K562 (cell line): ENCODE data around the gene MRPL55. TPM values are rescaled to one million over a fixed set of nuclear protein-coding genes. Genes with fewer than 3 reads are reported as not detected.
A peak's percentile ranks its signal among the peaks of the same experiment; 100 is the strongest.

Experiments used
- ATAC-seq: fragments of 200-7000 bp; cut with Tn5 transposase; 3 replicates; pipeline ENCODE4 v1.9.1; 2020; ENCODE audit warnings: moderate library complexity
- BruUV-seq: library from RNA; stranded (reverse); fragments of 400-500 nt; replicated peaks from 2 replicates; lab custom pipeline; 2021; lab: Mats Ljungman, UMichigan
- CTCF ChIA-PET: fragments of 300-600 bp; formaldehyde crosslinking; extraction: SDS; loops from one replicate; lab custom pipeline; 2021; ENCODE audit warnings: low intra/inter-chr PET ratio; lab: Yijun Ruan, JAX
- POLR2A ChIA-PET: fragments of 300-600, 350-650 bp; sonication (Branson Sonifier 250); formaldehyde crosslinking; extraction: SDS; loops from one replicate; lab custom pipeline; 2021; ENCODE audit warnings: antibody characterized with exemption, inconsistent platforms; lab: Yijun Ruan, JAX
- DNase-seq, 4 experiments: peaks; one replicate each; pipeline versions ENCODE4 v3.0.0 to v3.0.0-alpha.2; 2011 to 2018; ENCODE audit warnings: low spot score in 3 of 4, mixed read lengths in 3 of 4; ENCODE audit errors: extremely low read depth in 1 of 4
- FAIRE-seq: peaks from 2 replicates; lab custom pipeline; 2011; peaks lifted over from hg19 to GRCh38; lab: Jason Lieb, UNC
- H2AFZ ChIP-seq: 2 replicates; pipeline ENCODE4 v1.6.0; 2011; ENCODE audit warnings: low read depth, low read length, control low read depth, inconsistent platforms
- H3K27ac ChIP-seq: fragments of 200-600 bp; 3 replicates; pipeline ENCODE4 v1.8.0; 2011; ENCODE audit warnings: low read depth, mild to moderate bottlenecking, control low read depth, inconsistent platforms, low read length, moderate library complexity, mixed read lengths; ENCODE audit errors: extremely low read depth
- H3K27me3 ChIP-seq, 2 experiments: fragments of 300-600 bp in 1 of 2; 2 replicates in 1 of 2; 3 replicates in 1 of 2; pipeline versions ENCODE4 v1.6.0 to v1.8.0; 2011; ENCODE audit warnings: inconsistent platforms in 2 of 2, low read length in 2 of 2, mild to moderate bottlenecking in 1 of 2, mixed read lengths in 1 of 2, moderate library complexity in 1 of 2; ENCODE audit not compliant: control insufficient read depth in 2 of 2, insufficient read depth in 2 of 2
- H3K36me3 ChIP-seq: fragments of 300-600 bp; 3 replicates; pipeline ENCODE4 v1.8.0; 2011; ENCODE audit warnings: mild to moderate bottlenecking, low read length, inconsistent platforms; ENCODE audit not compliant: control insufficient read depth, insufficient read depth
- H3K4me1 ChIP-seq, 2 experiments: fragments of 200-600 bp in 1 of 2; replicated peaks in 1 of 2; 2 replicates in 1 of 2; 3 replicates in 1 of 2; pipeline versions ENCODE4 v1.5.1 to v1.8.0; 2011; ENCODE audit warnings: inconsistent platforms in 2 of 2, low read length in 2 of 2, mild to moderate bottlenecking in 1 of 2, mixed read lengths in 1 of 2, moderate library complexity in 1 of 2; ENCODE audit not compliant: control insufficient read depth in 2 of 2, insufficient read depth in 2 of 2
- H3K4me2 ChIP-seq: 2 replicates; pipeline ENCODE4 v1.6.1; 2011; ENCODE audit warnings: low read length, control low read depth, inconsistent platforms, mixed read lengths; ENCODE audit not compliant: insufficient read depth
- H3K4me3 ChIP-seq: fragments of 200-600 bp; sonication (generic), shearing (Covaris generic); 2 replicates; pipeline ENCODE4 v1.5.1; 2016; ENCODE audit warnings: control low read depth, inconsistent platforms
- H3K79me2 ChIP-seq: fragments of 200-600 bp; 3 replicates; pipeline ENCODE4 v1.8.0; 2011; ENCODE audit warnings: low read length, inconsistent platforms; ENCODE audit not compliant: control insufficient read depth, insufficient read depth
- H3K9ac ChIP-seq, 2 experiments: 2 replicates each; pipeline versions ENCODE4 v1.6.0 to v1.6.1; 2011; ENCODE audit warnings: low read depth in 2 of 2, low read length in 2 of 2, control low read depth in 1 of 2, inconsistent platforms in 1 of 2, mild to moderate bottlenecking in 1 of 2, mixed read lengths in 1 of 2; ENCODE audit not compliant: insufficient read depth in 1 of 2
- H3K9me1 ChIP-seq: one replicate; pipeline ENCODE4 v1.6.0; 2011; ENCODE audit warnings: inconsistent platforms, mild to moderate bottlenecking, low read length, moderate library complexity; ENCODE audit not compliant: control insufficient read depth, insufficient read depth
- H3K9me3 ChIP-seq: replicated peaks from 2 replicates; pipeline ENCODE4 v1.5.1; 2011; ENCODE audit warnings: low read depth, low read length, inconsistent platforms; ENCODE audit not compliant: control insufficient read depth, insufficient read depth
- H4K20me1 ChIP-seq: replicated peaks from 2 replicates; pipeline ENCODE4 v1.6.1; 2011; ENCODE audit warnings: low read length, inconsistent platforms, mixed read lengths; ENCODE audit not compliant: control insufficient read depth, insufficient read depth
- CBFB ChIP-seq: sonication (generic); formaldehyde crosslinking; IDR thresholded peaks from 2 replicates; pipeline ENCODE4 v1.4.0; 2020; ENCODE audit warnings: mild to moderate bottlenecking, missing genetic modification reagents
- KLF10 ChIP-seq: fragments of 250-450 bp; sonication (Bioruptor Pico); IDR thresholded peaks from 2 replicates; pipeline ENCODE4 v1.6.1; 2021; ENCODE audit warnings: matching md5 sums
- NFE2 ChIP-seq: IDR thresholded peaks from 2 replicates; pipeline ENCODE4 v1.6.1; 2014; ENCODE audit warnings: antibody characterized with exemption, low read depth
- NR4A1 ChIP-seq, 2 experiments: fragments of 250-450 bp in 1 of 2; fragments of 450-650 bp in 1 of 2; sonication (Bioruptor Pico) in 1 of 2; IDR thresholded peaks; 2 replicates each; pipeline versions ENCODE4 v1.4.0 to v1.6.1; 2016 to 2020; ENCODE audit warnings: mild to moderate bottlenecking in 2 of 2, missing compliant biosample characterization in 1 of 2, missing genetic modification characterization in 1 of 2, moderate library complexity in 1 of 2
- POLR2G ChIP-seq: fragments of 200-400 bp; formaldehyde crosslinking; IDR thresholded peaks from 2 replicates; pipeline ENCODE4 v1.6.1; 2017; ENCODE audit warnings: low read depth, mild to moderate bottlenecking, antibody characterized with exemption, low read length, moderate library complexity
- RERE ChIP-seq: sonication (generic); formaldehyde crosslinking; IDR thresholded peaks from 2 replicates; pipeline ENCODE4 v1.8.0; 2023; ENCODE audit warnings: missing genetic modification reagents, mild to moderate bottlenecking, borderline replicate concordance
- SRSF1 ChIP-seq: fragments of 200-400 bp; formaldehyde crosslinking; IDR thresholded peaks from 2 replicates; pipeline ENCODE4 v1.6.1; 2017; ENCODE audit warnings: mild to moderate bottlenecking, low read depth, low read length, moderate library complexity
- TBL1XR1 ChIP-seq, 2 experiments: IDR thresholded peaks; 2 replicates each; pipeline ENCODE4 v1.6.1; 2012; ENCODE audit warnings: improper control_type of control experiment in 2 of 2, low read length in 2 of 2, mild to moderate bottlenecking in 1 of 2
- WGBS: fragments of 100-300 bp; shearing (Covaris generic); methylation state at CpG from one replicate; pipeline ENCODE4 v1.1.6; 2016; ENCODE audit warnings: low coverage, mixed read lengths; ENCODE audit not compliant: insufficient coverage; ENCODE audit errors: missing lambda C conversion rate; 5-methylcytosine and 5-hydroxymethylcytosine counted together
- in situ Hi-C: fragments of 300-500 bp; cut with MboI; formaldehyde crosslinking; loops from 4 replicates; pipeline ENCODE4 v1.15.0; 2018; ENCODE audit warnings: inconsistent platforms, mixed read lengths
- intact Hi-C: fragments of 100-400 bp; cut with micrococcal nuclease; formaldehyde crosslinking; loops from 2 replicates; pipeline ENCODE4 v1.14.2; 2022
- polyA plus RNA-seq, 8 experiments: library from polyadenylated mRNA; depleted of rRNA in 4 of 8; stranded (reverse) in 5 of 8; unstranded in 3 of 8; fragments of >200 nt; fragmentation: Nextera tagmentation in 2 of 8; fragmentation: Illumina TruSeq in 1 of 8; extraction: Ambion mirVana in 2 of 8; extraction: Trizol in 1 of 8; gene quantifications; 2 replicates each; pipeline versions ENCODE4 v1.2.1 to v1.2.3, GENCODE V29; 2011 to 2014; ENCODE audit warnings: inconsistent platforms in 1 of 8, missing spikeins in 1 of 8
- total RNA-seq, 7 experiments: library from RNA; depleted of rRNA in 6 of 7; stranded (reverse); fragments of >200 nt in 6 of 7; fragmentation: Illumina TruSeq in 2 of 7; extraction: Trizol in 2 of 7; gene quantifications; 2 replicates each; pipeline versions ENCODE4 v1.2.1 to v1.2.3, GENCODE V29; 2011 to 2021; ENCODE audit warnings: low replicate concordance in 1 of 7

MRPL55 gene
- total and polyA plus RNA-seq, 9 of the 15 experiments (the other 6 are each of a cell fraction or from before 2014, with no cell fraction given), result 34.9 to 228 (median 81.0) TPM

- no peak for TF ChIP-seq RERE
Observed at GRCh38 chr1:228079601-228080263, 29.4 kb downstream of the MRPL55 start (continued).

- no TSS peak for BruUV-seq
Observed at GRCh38 chr1:228079013-228079412, 30.1 kb downstream of the MRPL55 start.

More at GRCh38 chr1:228079013-228079412, 30.1 kb downstream of the MRPL55 start:
- Histone ChIP-seq H3K4me1 (peaks cover 5 to 52% of the 10 kb centered on the region in 2 experiments; a peak in 4 of 5 replicates), H3K4me2 (no peak overlapping the region), H4K20me1 (peaks cover 47% of the 10 kb centered on the region), H3K79me2 (peaks cover 35% of the 10 kb centered on the region), H3K9ac (no peak overlapping the region; a peak in 1 of 4 replicates), H3K27ac (no peak overlapping the region), H3K9me1 (peaks cover under 1% of the 10 kb centered on the region), H3K27me3 (peaks cover 0 to 14% of the 10 kb centered on the region in 2 experiments; a peak in 3 of 5 replicates), H3K9me3 (no peaks in the 10 kb centered on the region), H3K36me3 (peaks cover 8% of the 10 kb centered on the region; the same call in 2 of the 3 replicates), H2AFZ (no peak overlapping the region), H3K4me3 (no peak overlapping the region)
- FAIRE-seq, result no peak
- ATAC-seq, result no peak
- POLR2A ChIA-PET, result interaction anchor here (0.6 to 1.3 kb wide), 2 partner anchors 13 to 30 kb away, joined by 3 read pairs; no protein-coding TSS in a partner anchor
- no peak for DNase-seq
- CTCF ChIA-PET, result no interaction called here
- in situ Hi-C loops, result no loop called here
- TF ChIP-seq KLF10 (CRISPR knock-in tag) (no peak), NR4A1 (CRISPR knock-in tag; IDR thresholded peaks at IDR 0.05) (no peak), NR4A1 (tag; IDR thresholded peaks at IDR 0.05) (no peak), POLR2G (0 out of 2 replicates have a peak, but pooled peaks have one; percentile 21), CBFB (CRISPR knock-in tag) (0 out of 2 replicates have a peak, but pooled peaks have one; percentile 52), SRSF1 (no peak), TBL1XR1 (IDR thresholded peaks at IDR 0.05; ENCODE audit: low read length in 2 of 2) (no peak), NFE2 (no peak)
- intact Hi-C loops, result loop anchor here (5.0 kb wide), 1 partner anchor 317 kb away; no protein-coding TSS in a partner anchor
- 76% methylated on average over 7 of the region's 7 CpGs for WGBS
